Measurements from ENCODE around the gene KIAA0825. TPM values are rescaled to one million over a fixed set of nuclear protein-coding genes. Genes with fewer than 3 reads are reported as not detected.

The KIAA0825 gene
- total RNA-seq, result 1 to 10 TPM; 1.2 to 5.3 (median 4.0) TPM

DNA sequence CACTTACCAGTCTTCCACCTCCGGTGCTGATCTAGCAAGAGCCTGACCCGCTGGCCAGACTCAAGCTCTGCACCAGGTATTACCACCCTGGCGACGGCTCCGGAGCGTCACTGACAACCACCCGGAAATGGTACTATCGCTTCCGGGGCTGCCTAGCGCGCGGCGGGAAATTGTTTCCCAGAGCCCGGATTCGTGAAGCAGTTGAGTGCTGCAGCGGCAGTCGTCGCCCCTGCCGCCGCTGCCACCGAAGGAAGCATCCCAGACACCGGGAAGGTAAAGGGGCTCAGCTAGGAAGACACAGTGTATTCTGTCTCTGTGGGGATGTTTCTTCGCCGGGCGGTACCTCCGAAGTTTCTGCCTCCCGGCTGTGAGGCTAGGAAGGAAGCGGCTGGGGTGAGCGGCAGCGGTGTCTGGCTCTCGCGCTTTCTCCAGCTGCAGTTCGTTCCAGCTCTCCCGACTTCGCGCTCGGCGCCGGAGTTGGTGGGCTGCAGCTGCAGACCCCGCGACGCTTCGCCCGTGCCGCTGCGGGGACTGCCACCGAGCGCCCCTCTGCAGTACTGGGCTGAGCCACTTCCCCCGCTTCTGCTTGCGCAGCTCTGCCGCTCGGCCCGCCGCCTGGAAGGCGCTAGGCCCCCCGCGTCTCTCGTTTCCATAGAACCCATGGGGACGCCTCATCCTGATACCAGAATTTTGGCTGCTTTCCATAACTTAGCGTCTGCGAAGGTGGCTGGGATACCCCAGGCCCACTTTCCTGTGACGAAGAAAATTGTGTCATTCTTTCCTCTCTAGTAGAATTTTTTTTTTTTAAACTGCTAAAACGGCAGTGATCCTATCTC lies at the start of gene KIAA0825, which contains the start of gene SLF1:
KIAA0825 (minus strand) TSS at position 112 of the 836 bp plus-strand sequence. CDS start 81,478 bp downstream, outside the sequence.
SLF1 (plus strand) TSS at position 177 of the 836 bp plus-strand sequence. CDS start 10,142 bp downstream, outside the sequence.
- H3K9me3 ChIP-seq, result no peaks in the 10 kb centered on the region
- no peaks in the 10 kb centered on the region for H3K36me3 ChIP-seq
- H3K4me1 ChIP-seq, result peaks cover 0 to 21% (median 16%) of the 10 kb centered on the region in 4 donors
- H3K27ac ChIP-seq, result peak within 1 kb of the TSS; percentile 82 to 91 (median 86)
- peak; percentile 90 for DNase-seq
- intact Hi-C loops (cut with DNase I; ENCODE audit: low total_unique reads), result no loop called here
- 0 to 5% methylated on average over 4 to 55 of the region's 63 CpGs for WGBS, 2 donors (ENCODE audit: low coverage in 1 of 2)
- TF ChIP-seq EP300 (IDR thresholded peaks at IDR 0.05; ENCODE audit: low read depth) (no peak), POLR2AphosphoS5 (IDR thresholded peaks at IDR 0.05) (peak in 2 of 3 donors; percentile 40 to 47), POLR2A (IDR thresholded peaks at IDR 0.05) (peak; percentile 5)
- in situ Hi-C loops (cut with MboI; ENCODE audit: low pct_ligation_motif_present in 1 of 4, low pct_unique_long_range_greater_than_20kb in 1 of 4, low sequenced_read_pairs in 3 of 4), result no loop called here
- H3K4me3 ChIP-seq, result peak within 1 kb of the TSS; percentile 58 to 93 (median 72)
- H3K27me3 ChIP-seq, result no peaks in the 10 kb centered on the region

DNA sequence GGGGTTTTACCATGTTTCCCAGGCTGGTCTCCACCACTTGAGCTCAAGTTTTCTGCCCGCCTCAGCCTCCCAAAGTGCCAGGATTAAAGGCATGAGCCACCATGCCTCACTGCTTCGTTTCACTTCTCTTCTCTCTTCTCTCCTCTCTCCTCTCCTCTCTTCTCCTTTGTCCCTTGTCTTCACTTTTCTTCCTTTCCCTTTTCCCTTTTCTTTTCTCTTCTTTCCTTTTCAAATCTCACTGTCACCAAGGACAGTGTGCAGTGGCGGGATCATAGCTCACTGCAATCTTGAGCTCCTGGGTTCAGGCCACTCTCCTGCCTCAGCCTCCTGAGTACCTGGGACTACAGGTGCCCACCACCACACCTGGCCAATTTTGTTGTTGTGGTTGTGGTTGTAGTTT lies 49.5 kb upstream of the KIAA0825 start:
- WGBS, 2 donors (ENCODE audit: low coverage in 1 of 2), result 92 to 93% methylated on average over 3 of the region's 3 CpGs
- DNase-seq, result no peak

GRCh38 chr5:94661086-94661485 lies 42.7 kb upstream of the KIAA0825 start:
- DNase-seq, result no peak
- H3K36me3 ChIP-seq, result peaks cover 0 to 34% (median 5%) of the 10 kb centered on the region in 4 donors
- WGBS, 2 donors (ENCODE audit: low coverage in 1 of 2), result 94% methylated on average over 3 of the region's 3 CpGs; no CpG with 5 or more reads in 1 of the 2 donors
- in situ Hi-C loops (cut with MboI; ENCODE audit: low pct_ligation_motif_present in 1 of 4, low pct_unique_long_range_greater_than_20kb in 1 of 4, low sequenced_read_pairs in 3 of 4) (no loop called here), intact Hi-C loops (cut with DNase I; ENCODE audit: low total_unique reads) (no loop called here)
- no peaks in the 10 kb centered on the region for H3K27me3 ChIP-seq
- peaks cover 0 to 12% of the 10 kb centered on the region in 2 donors for H3K9me3 ChIP-seq
- H3K27ac ChIP-seq, result no peak overlapping the region
- no peaks in the 10 kb centered on the region for H3K4me1 ChIP-seq
- no peak overlapping the region for H3K4me3 ChIP-seq
- no peak for TF ChIP-seq EP300 (IDR thresholded peaks at IDR 0.05; ENCODE audit: low read depth)
- no peak for TF ChIP-seq POLR2AphosphoS5 (IDR thresholded peaks at IDR 0.05)
- TF ChIP-seq POLR2A (IDR thresholded peaks at IDR 0.05), result no peak
- TF ChIP-seq, protein P1, sequence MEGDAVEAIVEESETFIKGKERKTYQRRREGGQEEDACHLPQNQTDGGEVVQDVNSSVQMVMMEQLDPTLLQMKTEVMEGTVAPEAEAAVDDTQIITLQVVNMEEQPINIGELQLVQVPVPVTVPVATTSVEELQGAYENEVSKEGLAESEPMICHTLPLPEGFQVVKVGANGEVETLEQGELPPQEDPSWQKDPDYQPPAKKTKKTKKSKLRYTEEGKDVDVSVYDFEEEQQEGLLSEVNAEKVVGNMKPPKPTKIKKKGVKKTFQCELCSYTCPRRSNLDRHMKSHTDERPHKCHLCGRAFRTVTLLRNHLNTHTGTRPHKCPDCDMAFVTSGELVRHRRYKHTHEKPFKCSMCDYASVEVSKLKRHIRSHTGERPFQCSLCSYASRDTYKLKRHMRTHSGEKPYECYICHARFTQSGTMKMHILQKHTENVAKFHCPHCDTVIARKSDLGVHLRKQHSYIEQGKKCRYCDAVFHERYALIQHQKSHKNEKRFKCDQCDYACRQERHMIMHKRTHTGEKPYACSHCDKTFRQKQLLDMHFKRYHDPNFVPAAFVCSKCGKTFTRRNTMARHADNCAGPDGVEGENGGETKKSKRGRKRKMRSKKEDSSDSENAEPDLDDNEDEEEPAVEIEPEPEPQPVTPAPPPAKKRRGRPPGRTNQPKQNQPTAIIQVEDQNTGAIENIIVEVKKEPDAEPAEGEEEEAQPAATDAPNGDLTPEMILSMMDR (IDR thresholded peaks at IDR 0.05), result no peak

More for the DNA sequence above, 49.5 kb upstream of the KIAA0825 start:
- Histone ChIP-seq H3K4me3 (no peak overlapping the region), H3K36me3 (peaks cover 0 to 19% (median 0%) of the 10 kb centered on the region in 4 donors), H3K27me3 (no peaks in the 10 kb centered on the region), H3K9me3 (no peaks in the 10 kb centered on the region), H3K27ac (no peak overlapping the region), H3K4me1 (no peaks in the 10 kb centered on the region)
- TF ChIP-seq, protein P1 (IDR thresholded peaks at IDR 0.05), result no peak
- TF ChIP-seq POLR2AphosphoS5 (IDR thresholded peaks at IDR 0.05), result no peak
- TF ChIP-seq EP300 (IDR thresholded peaks at IDR 0.05; ENCODE audit: low read depth), result no peak
- TF ChIP-seq POLR2A (IDR thresholded peaks at IDR 0.05), result no peak
- in situ Hi-C loops (cut with MboI; ENCODE audit: low pct_ligation_motif_present in 1 of 4, low pct_unique_long_range_greater_than_20kb in 1 of 4, low sequenced_read_pairs in 3 of 4), result no loop called here
- intact Hi-C loops (cut with DNase I; ENCODE audit: low total_unique reads), result no loop called here

GRCh38 chr5:94660506-94660905 lies 42.1 kb upstream of the KIAA0825 start:
- 98% methylated on average over 8 of the region's 8 CpGs; no CpG with 5 or more reads in 1 of the 2 donors for WGBS, 2 donors (ENCODE audit: low coverage in 1 of 2)
- intact Hi-C loops (cut with DNase I; ENCODE audit: low total_unique reads) (no loop called here), in situ Hi-C loops (cut with MboI; ENCODE audit: low pct_ligation_motif_present in 1 of 4, low pct_unique_long_range_greater_than_20kb in 1 of 4, low sequenced_read_pairs in 3 of 4) (no loop called here)
- peaks cover 0 to 38% (median 5%) of the 10 kb centered on the region in 4 donors for H3K36me3 ChIP-seq
- H3K27ac ChIP-seq, result no peak overlapping the region
- no peak for DNase-seq
- TF ChIP-seq EP300 (IDR thresholded peaks at IDR 0.05; ENCODE audit: low read depth) (no peak), POLR2AphosphoS5 (IDR thresholded peaks at IDR 0.05) (no peak), POLR2A (IDR thresholded peaks at IDR 0.05) (no peak)
- TF ChIP-seq, protein P1 (IDR thresholded peaks at IDR 0.05), result no peak
- no peaks in the 10 kb centered on the region for H3K27me3 ChIP-seq
- peaks cover 0 to 12% of the 10 kb centered on the region in 2 donors for H3K9me3 ChIP-seq
- no peaks in the 10 kb centered on the region for H3K4me1 ChIP-seq
- H3K4me3 ChIP-seq, result no peak overlapping the region
